HepG2 (cell line): Measurements from ENCODE around the gene TESK1. TPM values are rescaled to one million over a fixed set of nuclear protein-coding genes. Genes with fewer than 3 reads are reported as not detected.

Experiments
- ARID3A ChIP-seq: IDR thresholded peaks from 2 replicates; pipeline ENCODE4 v1.6.1; 2012; ENCODE audit warnings: low read depth, low read length, improper control_type of control experiment
- CHCHD3 ChIP-seq: sonication (generic); formaldehyde crosslinking; IDR thresholded peaks from 2 replicates; pipeline ENCODE4 v1.8.0; 2022; ENCODE audit warnings: mild to moderate bottlenecking, missing genetic modification reagents, moderate library complexity
- CREBL2 ChIP-seq: sonication (generic); formaldehyde crosslinking; IDR thresholded peaks from 2 replicates; pipeline ENCODE4 v1.8.1; 2023; ENCODE audit warnings: missing genetic modification reagents, mild to moderate bottlenecking, borderline replicate concordance
- CSRNP2 ChIP-seq: sonication (generic); formaldehyde crosslinking; conservative IDR thresholded peaks from 2 replicates; pipeline ENCODE4 v1.8.0; 2022; ENCODE audit warnings: low read depth, missing genetic modification reagents
- DR1 ChIP-seq: sonication (generic); formaldehyde crosslinking; IDR thresholded peaks from 2 replicates; pipeline ENCODE4 v1.8.0; 2021; ENCODE audit warnings: mild to moderate bottlenecking, missing genetic modification reagents, inconsistent platforms
- HBP1 ChIP-seq: IDR thresholded peaks from 2 replicates; pipeline ENCODE4 v1.6.1; 2016; ENCODE audit warnings: low read depth, control low read depth
- PAF1 ChIP-seq: IDR thresholded peaks from 2 replicates; pipeline ENCODE4 v1.6.1; 2016; ENCODE audit warnings: missing genetic modification reagents, missing compliant biosample characterization
- POLR2A ChIP-seq, 2 experiments: IDR thresholded peaks; 2 replicates each; pipeline ENCODE4 v1.6.1; 2011; ENCODE audit warnings: low read depth in 2 of 2, low read length in 2 of 2, mild to moderate bottlenecking in 1 of 2, moderate library complexity in 1 of 2; ENCODE audit not compliant: insufficient read depth in 1 of 2
- SSRP1 ChIP-seq: IDR thresholded peaks from 2 replicates; pipeline ENCODE4 v1.6.1; 2016; ENCODE audit warnings: control low read depth
- TFDP2 ChIP-seq: sonication (generic); formaldehyde crosslinking; IDR thresholded peaks from 2 replicates; pipeline ENCODE4 v1.4.0; 2020; ENCODE audit warnings: missing genetic modification reagents
- TSC22D2 ChIP-seq: sonication (generic); formaldehyde crosslinking; IDR thresholded peaks from 2 replicates; pipeline ENCODE4 v1.5.1; 2020; ENCODE audit warnings: missing genetic modification reagents, mild to moderate bottlenecking, borderline replicate concordance
- XBP1 ChIP-seq: sonication (generic); formaldehyde crosslinking; IDR thresholded peaks from 2 replicates; pipeline ENCODE4 v1.5.0; 2020; ENCODE audit warnings: missing genetic modification reagents
- ZBTB4 ChIP-seq: sonication (generic); formaldehyde crosslinking; IDR thresholded peaks from 2 replicates; pipeline ENCODE4 v1.4.0; 2020; ENCODE audit warnings: missing genetic modification reagents, mild to moderate bottlenecking, borderline replicate concordance
- ZNF160 ChIP-seq: sonication (generic); formaldehyde crosslinking; IDR thresholded peaks from 2 replicates; pipeline ENCODE4 v1.8.0; 2022; ENCODE audit warnings: mild to moderate bottlenecking, inconsistent platforms, missing genetic modification reagents
- ZNF230 ChIP-seq: sonication (generic); formaldehyde crosslinking; IDR thresholded peaks from 2 replicates; pipeline ENCODE4 v1.4.0; 2020; ENCODE audit warnings: mild to moderate bottlenecking, missing genetic modification reagents
- ZNF350 ChIP-seq: sonication (generic); formaldehyde crosslinking; IDR thresholded peaks from 2 replicates; pipeline ENCODE4 v1.4.0; 2020; ENCODE audit warnings: mild to moderate bottlenecking, low read depth, missing genetic modification reagents, borderline replicate concordance
- ZNF558 ChIP-seq: sonication (generic); formaldehyde crosslinking; IDR thresholded peaks from 2 replicates; pipeline ENCODE4 v1.9.0; 2022; ENCODE audit warnings: mild to moderate bottlenecking, missing genetic modification reagents, borderline replicate concordance
- ZNF580 ChIP-seq: IDR thresholded peaks from 2 replicates; pipeline ENCODE4 v1.6.1; 2016; ENCODE audit warnings: low read depth, borderline replicate concordance
- ZNF747 ChIP-seq: sonication (generic); formaldehyde crosslinking; IDR thresholded peaks from 2 replicates; pipeline ENCODE4 v1.8.1; 2023; ENCODE audit warnings: missing genetic modification reagents, mild to moderate bottlenecking, borderline replicate concordance
- polyA plus RNA-seq, 8 experiments: library from polyadenylated mRNA; depleted of rRNA in 3 of 8; stranded (reverse) in 7 of 8; unstranded in 1 of 8; fragments of >200 nt; fragmentation: Illumina TruSeq in 4 of 8; extraction: Trizol in 4 of 8; gene quantifications; 2 replicates each; pipeline versions ENCODE4 v1.2.1 to v1.2.3, GENCODE V29; 2011 to 2016; ENCODE audit warnings: low read depth in 4 of 8, missing spikeins in 1 of 8, mixed read lengths in 1 of 8; ENCODE audit not compliant: insufficient read depth in 1 of 8
- total RNA-seq, 5 experiments: library from RNA; depleted of rRNA; stranded (reverse); fragments of >200 nt; fragmentation: Illumina TruSeq; extraction: Trizol; gene quantifications; 2 replicates each; pipeline ENCODE4 v1.2.3, GENCODE V29; 2016; ENCODE audit warnings: low read depth in 1 of 5

The TESK1 gene
- total and polyA plus RNA-seq, 2 of the 13 experiments (the other 11 are each of a cell fraction or from before 2014, with no cell fraction given): 7.3 to 13.6 TPM

DNA sequence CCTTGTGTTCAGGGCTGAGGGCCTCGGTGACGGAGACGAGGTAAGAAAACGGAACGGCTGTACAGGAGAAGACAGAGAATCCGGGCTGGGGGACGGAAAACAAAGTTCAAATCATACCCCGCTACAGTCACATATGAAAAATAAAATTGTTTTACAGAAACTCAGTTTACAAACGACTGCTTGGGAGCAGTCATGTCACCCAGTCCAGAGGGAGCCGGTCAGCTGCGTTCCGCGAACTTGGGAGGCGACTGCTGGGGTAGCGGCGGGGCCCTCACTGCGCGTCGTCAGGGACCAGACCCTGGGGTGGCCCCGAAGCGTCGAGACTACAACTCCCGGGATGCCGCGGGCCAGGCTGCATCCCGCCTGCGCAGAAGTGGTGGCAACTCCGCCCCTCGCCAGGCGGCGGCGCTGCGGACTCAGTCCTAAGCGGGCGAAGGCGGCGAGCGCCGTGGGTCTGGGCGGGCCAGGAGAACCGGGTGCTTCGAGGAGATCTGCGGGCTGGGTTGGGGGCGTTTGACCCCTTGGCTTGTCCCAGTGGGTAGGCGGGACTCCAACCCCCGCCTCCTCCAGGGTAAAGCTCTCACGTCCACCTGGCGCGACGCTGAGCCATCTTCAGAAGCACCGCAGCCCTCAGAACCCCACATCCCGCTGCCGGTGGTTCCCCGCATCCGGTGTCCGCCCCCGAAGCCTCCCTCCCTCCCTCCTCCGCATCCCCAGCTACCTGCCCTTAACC is 41.6 kb downstream of the TESK1 start (continued):
- TF ChIP-seq SSRP1 (CRISPR knock-in tag): no peak
- TF ChIP-seq TSC22D2 (CRISPR knock-in tag): no peak
- peak; percentile 64 to 81 for TF ChIP-seq POLR2A (IDR thresholded peaks at IDR 0.05; ENCODE audit: insufficient read depth in 1 of 2, low read depth in 2 of 2, low read length in 2 of 2)
- TF ChIP-seq ZBTB4 (CRISPR knock-in tag): no peak
- no peak; the same call in 1 of the 2 replicates for TF ChIP-seq ZNF160 (CRISPR knock-in tag)
- TF ChIP-seq ZNF350: peak; percentile 56; the same call in 1 of the 2 replicates
- TF ChIP-seq TFDP2: 0 out of 2 replicates have a peak, but pooled peaks have one; percentile 66
- 0 out of 2 replicates have a peak, but pooled peaks have one; percentile 35 for TF ChIP-seq ZNF230 (CRISPR knock-in tag)
- 0 out of 2 replicates have a peak, but pooled peaks have one; percentile 24 for TF ChIP-seq ARID3A
- no peak for TF ChIP-seq CHCHD3 (CRISPR knock-in tag)
- TF ChIP-seq XBP1 (CRISPR knock-in tag): no peak
- TF ChIP-seq ZNF747 (CRISPR knock-in tag): no peak
- no peak for TF ChIP-seq CSRNP2 (CRISPR knock-in tag)
- 0 out of 2 replicates have a peak, but pooled peaks have one; percentile 27 for TF ChIP-seq DR1 (CRISPR knock-in tag)
- TF ChIP-seq PAF1: no peak
- TF ChIP-seq HBP1: no peak; the same call in 1 of the 2 replicates
- no peak; the same call in 1 of the 2 replicates for TF ChIP-seq ZNF580 (CRISPR knock-in tag)
- no peak for TF ChIP-seq ZNF558 (CRISPR knock-in tag)
- no peak for TF ChIP-seq CREBL2 (CRISPR knock-in tag)
